ENCODE measurements around the gene LRRC63. TPM values are rescaled to one million over a fixed set of nuclear protein-coding genes. Genes with fewer than 3 reads are reported as not detected.
A peak's percentile ranks its signal among the peaks of the same experiment; 100 is the strongest.

Gene LRRC63
- polyA plus RNA-seq, 3 donors, result 0.36 TPM; not detected in 2

DNA sequence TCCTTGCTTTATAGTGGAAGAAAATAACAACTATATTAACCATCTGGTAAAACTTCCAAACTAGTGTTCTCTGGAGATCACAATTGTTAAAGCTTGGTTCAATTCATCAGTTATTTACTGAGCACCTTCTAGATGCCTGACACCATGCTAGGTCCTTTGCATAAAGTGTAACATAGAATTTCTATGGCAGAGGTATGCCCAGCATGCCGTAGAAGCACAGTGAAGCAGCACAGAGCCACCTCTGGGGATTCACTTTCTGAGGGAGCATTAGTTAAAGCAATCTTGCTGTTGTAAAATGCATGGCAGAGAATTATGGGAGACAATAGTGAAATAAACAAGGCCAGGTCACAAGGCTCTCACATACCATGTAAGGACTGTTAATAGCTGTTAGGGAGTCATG is 75.2 kb downstream of the LRRC63 start:
- no peak overlapping the region for H3K4me3 ChIP-seq (replicated peaks in 1 of 3; ENCODE audit: low read depth in 2 of 3, low read length in 3 of 3)
- no peak overlapping the region for H2AFZ ChIP-seq (ENCODE audit: insufficient read depth, low read depth, low read length, poor library complexity, severe bottlenecking)
- H3K4me1 ChIP-seq (ENCODE audit: control insufficient read depth in 1 of 2, insufficient read depth in 2 of 2, low read length in 2 of 2), result peaks cover 5 to 6% of the 10 kb centered on the region in 2 donors
- Mint-ChIP-seq H3K9me3 (peaks cover 0 to 2% (median 0%) of the 10 kb centered on the region in 7 donors), H3K4me3 (no peak overlapping the region), H3K27ac (no peak overlapping the region), H3K4me1 (peaks cover 16% of the 10 kb centered on the region), H3K27me3 (ENCODE audit: low read depth in 3 of 3) (peaks cover 0 to 3% (median 2%) of the 10 kb centered on the region in 3 donors), H3K36me3 (no peaks in the 10 kb centered on the region)
- no peak overlapping the region for H3K27ac ChIP-seq (ENCODE audit: low read depth in 1 of 2, low read length in 2 of 2)
- no peak overlapping the region for H3K9ac ChIP-seq (ENCODE audit: insufficient read depth, low read length, poor library complexity, severe bottlenecking)
- WGBS (ENCODE audit: insufficient coverage), result no CpG with 5 or more reads among the region's 1 CpG
- H3K9me3 ChIP-seq (replicated peaks in 1 of 2; ENCODE audit: control insufficient read depth in 1 of 2, insufficient read depth in 1 of 2, low read length in 2 of 2), result no peaks in the 10 kb centered on the region
- no peak for TF ChIP-seq CTCF (IDR thresholded peaks at IDR 0.05)
- no peaks in the 10 kb centered on the region for H3K27me3 ChIP-seq (ENCODE audit: control insufficient read depth in 2 of 2, insufficient read depth in 2 of 2, low read length in 2 of 2)
- no peak overlapping the region for H3K4me2 ChIP-seq (replicated peaks; ENCODE audit: extremely low read depth, low read length, poor library complexity, severe bottlenecking)
- DNase-seq, result no peak
- H3K79me2 ChIP-seq (ENCODE audit: insufficient read depth, low read length), result no peaks in the 10 kb centered on the region
- H4K20me1 ChIP-seq (ENCODE audit: insufficient read depth, low read length), result no peaks in the 10 kb centered on the region
- intact Hi-C loops (cut with micrococcal nuclease), result no loop called here
- H3K36me3 ChIP-seq (replicated peaks in 1 of 2; ENCODE audit: control insufficient read depth in 1 of 2, insufficient read depth in 2 of 2, low read length in 2 of 2), result no peaks in the 10 kb centered on the region

- H3K27me3 Mint-ChIP-seq (ENCODE audit: low read depth in 3 of 3), result peaks cover 0 to 2% (median 2%) of the 10 kb centered on the region in 3 donors
- intact Hi-C loops (cut with micrococcal nuclease), result no loop called here
- Histone ChIP-seq H3K4me2 (replicated peaks; ENCODE audit: extremely low read depth, low read length, poor library complexity, severe bottlenecking) (no peak overlapping the region), H2AFZ (ENCODE audit: insufficient read depth, low read depth, low read length, poor library complexity, severe bottlenecking) (no peak overlapping the region), H3K36me3 (replicated peaks in 1 of 2; ENCODE audit: control insufficient read depth in 1 of 2, insufficient read depth in 2 of 2, low read length in 2 of 2) (no peaks in the 10 kb centered on the region), H3K9me3 (replicated peaks in 1 of 2; ENCODE audit: control insufficient read depth in 1 of 2, insufficient read depth in 1 of 2, low read length in 2 of 2) (no peaks in the 10 kb centered on the region), H3K4me3 (replicated peaks in 1 of 3; ENCODE audit: low read depth in 2 of 3, low read length in 3 of 3) (no peak overlapping the region), H3K4me1 (ENCODE audit: control insufficient read depth in 1 of 2, insufficient read depth in 2 of 2, low read length in 2 of 2) (peaks cover 5 to 6% of the 10 kb centered on the region in 2 donors), H3K9ac (ENCODE audit: insufficient read depth, low read length, poor library complexity, severe bottlenecking) (no peak overlapping the region), H3K27me3 (ENCODE audit: control insufficient read depth in 2 of 2, insufficient read depth in 2 of 2, low read length in 2 of 2) (no peaks in the 10 kb centered on the region), H4K20me1 (ENCODE audit: insufficient read depth, low read length) (no peaks in the 10 kb centered on the region), H3K27ac (ENCODE audit: low read depth in 1 of 2, low read length in 2 of 2) (no peak overlapping the region), H3K79me2 (ENCODE audit: insufficient read depth, low read length) (no peaks in the 10 kb centered on the region)
- peaks cover 0 to 2% (median 0%) of the 10 kb centered on the region in 7 donors for H3K9me3 Mint-ChIP-seq
- no peaks in the 10 kb centered on the region for H3K36me3 Mint-ChIP-seq
- peak; percentile 85 for TF ChIP-seq CTCF (IDR thresholded peaks at IDR 0.05)
- peak; percentile 34 to 66 (median 55) for DNase-seq
- peak overlapping the region in 1 of 7 donors; percentile 54 for H3K27ac Mint-ChIP-seq
- no peak overlapping the region for H3K4me3 Mint-ChIP-seq
- no CpG with 5 or more reads among the region's 5 CpGs for WGBS (ENCODE audit: insufficient coverage)
- peaks cover 25% of the 10 kb centered on the region for H3K4me1 Mint-ChIP-seq
Observed at GRCh38 chr13:46288570-46289259, 77.0 kb downstream of the LRRC63 start.

Data from CD14-positive monocyte (primary cell).